ENCODE results near the gene FBXO28.
"Not testable (repeated sequence)": the region's sequence is repeated elsewhere in the genome, so short reads cannot be mapped to it uniquely, and the experiment has no call there.

The FBXO28 gene, protein sequence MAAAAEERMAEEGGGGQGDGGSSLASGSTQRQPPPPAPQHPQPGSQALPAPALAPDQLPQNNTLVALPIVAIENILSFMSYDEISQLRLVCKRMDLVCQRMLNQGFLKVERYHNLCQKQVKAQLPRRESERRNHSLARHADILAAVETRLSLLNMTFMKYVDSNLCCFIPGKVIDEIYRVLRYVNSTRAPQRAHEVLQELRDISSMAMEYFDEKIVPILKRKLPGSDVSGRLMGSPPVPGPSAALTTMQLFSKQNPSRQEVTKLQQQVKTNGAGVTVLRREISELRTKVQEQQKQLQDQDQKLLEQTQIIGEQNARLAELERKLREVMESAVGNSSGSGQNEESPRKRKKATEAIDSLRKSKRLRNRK

DNA sequence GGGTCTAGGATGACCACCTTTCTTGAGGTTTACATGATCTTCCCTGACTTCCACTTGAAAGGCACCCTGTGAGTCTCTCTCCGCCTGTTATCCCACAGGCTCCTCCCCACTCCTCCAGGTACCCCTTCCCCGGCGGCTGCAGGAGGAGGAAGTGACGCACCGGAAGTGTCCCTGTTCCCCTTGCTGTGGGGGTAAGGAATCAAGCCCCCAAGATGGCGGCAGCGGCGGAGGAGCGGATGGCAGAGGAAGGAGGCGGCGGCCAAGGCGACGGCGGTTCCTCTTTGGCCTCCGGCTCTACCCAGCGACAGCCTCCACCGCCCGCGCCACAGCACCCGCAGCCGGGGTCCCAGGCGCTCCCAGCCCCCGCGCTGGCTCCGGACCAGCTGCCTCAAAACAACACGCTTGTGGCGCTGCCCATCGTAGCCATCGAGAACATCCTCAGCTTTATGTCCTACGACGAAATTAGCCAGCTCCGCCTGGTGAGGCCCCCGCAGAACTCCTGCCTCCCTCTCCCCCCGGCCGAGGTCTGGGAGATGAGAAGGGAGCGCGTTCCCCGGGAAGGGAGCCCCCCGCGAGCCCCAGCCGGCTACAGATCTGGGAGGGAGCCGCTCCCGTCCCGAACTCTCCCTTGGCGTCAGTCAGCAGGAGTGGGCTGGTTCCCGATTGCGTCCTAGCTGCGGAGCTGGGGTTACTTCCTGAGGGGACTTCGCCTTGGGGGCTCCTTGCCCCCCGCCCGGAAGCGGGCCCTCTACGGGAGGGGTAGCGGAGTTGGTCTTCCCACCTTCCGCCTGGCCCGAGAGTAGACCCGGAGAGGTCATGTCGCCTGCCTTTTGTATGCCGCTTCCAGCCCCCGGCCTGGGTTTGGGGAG, at the start of gene FBXO28:
FBXO28 (plus strand) TSS at position 194 of the 869 bp plus-strand sequence; CDS start at position 213, 19 bp downstream.
- peak; percentile 89 for DNase-seq

DNA sequence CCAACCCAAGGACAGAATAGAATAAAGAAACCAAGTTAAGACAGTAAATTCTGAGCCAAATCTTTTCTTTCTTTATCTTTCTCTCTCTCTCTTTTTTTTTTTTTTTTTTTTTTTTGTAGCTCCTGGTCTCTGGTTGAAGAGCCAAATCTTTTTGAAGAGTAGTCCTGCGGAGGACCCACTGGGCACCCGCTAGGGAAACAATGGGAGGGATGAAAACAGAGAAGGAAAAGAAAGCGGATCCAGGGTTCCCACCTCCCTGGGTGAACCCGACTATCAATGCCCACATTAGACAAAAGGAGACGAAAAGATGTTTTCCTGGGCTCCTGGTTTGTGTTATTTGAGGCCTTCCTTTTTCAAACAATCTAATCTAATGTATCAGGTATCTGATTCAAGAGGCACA, 49.8 kb upstream of the FBXO28 start:
- DNase-seq = no peak

DNA sequence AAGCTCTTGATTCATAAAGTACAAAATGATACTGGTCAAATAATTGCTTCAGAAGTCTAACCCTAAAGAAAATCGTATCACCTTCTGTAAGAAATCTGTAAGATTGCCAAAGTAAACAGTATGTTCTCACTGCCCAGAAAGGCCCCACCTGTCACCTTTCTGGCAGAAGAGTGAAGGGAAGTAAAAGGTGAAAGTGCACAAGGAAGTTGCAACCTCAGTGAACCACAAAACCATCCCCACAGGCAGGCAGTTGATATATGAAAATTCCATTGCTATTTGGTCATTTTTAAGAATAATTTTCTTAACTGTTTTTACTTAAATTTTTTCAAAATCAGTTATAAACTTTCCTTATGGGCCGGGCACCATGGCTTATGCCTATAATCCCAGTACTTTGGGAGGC, 48.5 kb upstream of the FBXO28 start:
- DNase-seq = no peak

DNA sequence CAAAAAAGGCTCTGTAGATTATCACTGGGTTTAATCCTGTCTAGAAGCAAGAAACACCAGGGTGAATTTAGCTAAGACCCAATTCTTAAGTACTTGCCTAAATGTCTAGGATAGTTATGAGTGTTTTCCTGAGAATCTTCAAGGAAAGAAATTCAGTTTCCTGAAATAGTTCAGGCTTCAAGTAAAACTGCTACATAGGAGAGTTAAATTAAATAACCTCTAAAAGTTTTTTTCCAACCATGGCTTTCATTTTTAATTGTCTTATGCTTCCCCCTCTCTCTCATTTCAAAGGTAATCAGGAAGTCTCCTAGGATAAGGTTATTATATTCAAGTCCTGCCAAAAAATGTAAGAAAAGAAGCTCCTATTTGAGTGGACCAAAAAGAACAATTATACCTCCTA, 46.7 kb upstream of the FBXO28 start:
- DNase-seq = no peak

DNA sequence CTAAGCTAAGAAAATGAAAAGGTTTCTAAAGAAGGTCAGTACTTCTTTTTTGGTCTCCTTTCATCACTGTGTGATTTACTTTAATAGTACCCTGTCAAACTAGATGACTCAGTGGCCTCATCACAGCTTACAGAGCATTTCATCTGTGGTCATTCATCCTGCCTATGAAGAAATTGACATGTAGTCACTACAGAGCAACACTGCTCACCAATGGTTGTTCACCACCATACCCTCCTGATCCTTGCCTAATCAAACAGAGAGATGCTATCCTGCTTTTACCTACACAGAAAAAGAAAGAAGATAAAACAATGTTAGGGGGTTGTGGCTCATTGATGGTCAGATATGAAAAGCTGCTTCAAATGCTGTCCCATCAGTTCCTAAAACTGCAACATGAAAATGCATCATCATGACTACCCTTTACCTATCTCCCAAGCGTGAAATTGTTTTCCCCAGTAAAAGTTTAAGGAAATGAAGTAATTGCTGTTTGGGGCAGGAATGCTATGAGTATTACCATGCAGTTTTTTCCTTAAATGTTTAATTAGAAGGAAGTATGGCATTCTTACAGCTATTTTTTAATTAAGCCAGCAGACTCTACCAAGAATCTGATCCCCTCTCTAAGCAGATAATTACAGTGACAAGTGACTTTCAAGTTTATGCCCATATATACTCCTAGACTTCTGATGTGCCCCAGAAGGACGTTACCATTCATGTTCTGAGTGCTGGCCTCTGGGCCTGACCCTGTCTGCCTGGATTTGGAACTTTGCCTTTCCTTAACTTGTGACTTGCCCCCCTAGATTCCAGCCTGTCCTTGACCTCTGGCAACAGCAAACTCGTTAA, 46.1 kb upstream of the FBXO28 start:
- DNase-seq = no peak

DNA sequence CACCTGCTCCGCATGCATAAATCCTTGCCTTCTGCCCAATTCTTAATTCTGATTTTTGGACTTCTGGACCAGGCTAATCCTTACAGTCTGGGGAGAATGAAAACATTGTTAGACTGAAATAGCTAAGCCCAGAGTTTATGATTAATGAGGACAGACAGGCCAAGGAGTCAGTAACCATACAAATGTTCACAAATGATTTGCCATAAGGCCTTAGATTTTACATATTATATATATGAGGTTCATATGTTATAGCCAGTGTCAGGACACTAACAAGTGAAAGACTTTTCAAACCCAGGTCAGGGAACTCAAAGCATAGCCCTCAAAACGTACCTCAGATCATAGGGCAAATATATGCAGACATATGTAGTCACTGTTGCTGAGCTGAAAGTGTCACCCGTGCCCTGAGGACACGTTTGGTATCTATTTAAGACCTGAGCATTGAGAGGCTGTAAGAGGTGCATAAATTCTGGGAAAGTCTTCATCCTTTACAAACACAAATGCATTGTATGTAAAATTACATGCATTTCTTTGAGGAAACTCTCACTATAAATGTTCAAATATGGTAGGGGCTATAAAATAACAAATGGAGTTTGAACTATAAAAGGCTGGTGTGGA, 45.3 kb upstream of the FBXO28 start:
- DNase-seq = no peak

DNA sequence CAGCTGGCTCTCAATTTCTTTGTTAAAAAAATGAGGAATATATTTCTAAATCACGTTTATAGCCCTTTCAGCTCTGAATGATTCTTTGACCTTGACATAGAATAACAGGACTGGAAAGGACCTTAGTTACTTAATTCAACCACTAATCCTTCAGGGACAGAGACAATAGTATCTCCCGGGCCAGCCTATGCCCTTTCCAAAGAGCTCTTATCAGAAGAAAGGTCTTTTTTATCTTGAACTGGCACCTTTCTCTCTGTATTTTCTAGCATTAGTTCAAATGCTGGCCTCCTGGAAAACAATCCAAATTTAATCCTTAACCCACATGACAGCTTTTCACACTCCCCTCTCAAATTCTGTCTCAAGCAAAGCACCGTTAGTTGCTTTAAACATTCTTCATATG, 44.8 kb upstream of the FBXO28 start:
- no peak for DNase-seq

DNA sequence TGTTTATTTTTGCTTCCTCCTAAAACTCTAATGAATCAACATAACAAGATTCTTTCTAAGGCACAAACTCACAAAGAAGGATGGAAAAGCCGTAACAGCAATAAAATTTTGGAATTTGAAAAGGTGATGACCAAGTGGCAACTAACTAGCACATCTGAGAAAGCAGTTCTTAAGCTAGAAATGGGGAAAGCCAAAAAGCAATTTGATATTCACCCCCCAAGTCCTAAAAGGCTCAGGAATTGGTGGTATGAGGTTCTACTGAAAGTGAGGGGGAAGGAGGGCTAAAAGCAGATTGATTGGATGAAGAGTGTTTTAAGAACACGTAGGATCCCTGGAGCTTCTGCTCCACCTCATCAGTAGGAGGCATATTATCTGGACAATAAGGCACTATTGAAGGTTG, 43.4 kb upstream of the FBXO28 start:
- DNase-seq = no peak

DNA sequence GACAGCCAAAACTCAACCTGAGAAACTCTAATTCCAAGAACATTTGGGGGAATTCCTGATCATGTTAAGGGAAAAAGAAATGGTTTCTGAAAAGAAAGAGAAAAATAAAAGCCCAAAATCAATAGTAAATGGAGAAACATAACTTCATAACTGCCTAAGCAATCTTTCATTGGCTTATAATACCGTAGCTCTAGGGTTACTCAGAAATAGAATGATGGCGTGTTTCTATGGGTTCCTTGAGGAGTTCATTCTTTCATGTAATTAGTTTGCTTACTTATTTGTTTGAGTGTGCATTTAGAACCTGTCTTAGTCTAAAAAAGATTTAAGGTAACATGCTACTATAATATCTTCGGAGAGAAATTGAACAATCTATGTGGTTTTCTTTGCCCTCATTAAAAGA, 37.5 kb upstream of the FBXO28 start:
- DNase-seq = no peak

DNA sequence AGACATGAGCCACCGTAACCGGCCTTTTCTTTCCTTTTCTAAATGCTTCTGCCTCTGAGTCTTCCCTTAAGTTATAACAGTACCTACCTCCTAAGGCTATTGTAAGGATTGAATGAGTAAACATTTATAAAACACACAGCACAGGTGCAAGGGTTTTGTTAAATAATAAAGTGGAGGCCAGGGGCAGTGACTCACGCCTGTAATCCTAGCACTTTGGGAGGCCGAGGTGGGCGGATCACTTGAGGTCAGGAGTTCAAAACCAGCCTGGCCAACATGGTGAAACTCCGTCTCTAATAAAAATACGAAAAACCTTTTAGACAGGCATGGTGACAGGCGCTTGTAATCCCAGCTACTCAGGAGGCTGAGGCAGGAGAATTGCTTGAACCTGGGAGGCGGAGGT, 34.3 kb upstream of the FBXO28 start:
- DNase-seq = not testable (repeated sequence)

DNA sequence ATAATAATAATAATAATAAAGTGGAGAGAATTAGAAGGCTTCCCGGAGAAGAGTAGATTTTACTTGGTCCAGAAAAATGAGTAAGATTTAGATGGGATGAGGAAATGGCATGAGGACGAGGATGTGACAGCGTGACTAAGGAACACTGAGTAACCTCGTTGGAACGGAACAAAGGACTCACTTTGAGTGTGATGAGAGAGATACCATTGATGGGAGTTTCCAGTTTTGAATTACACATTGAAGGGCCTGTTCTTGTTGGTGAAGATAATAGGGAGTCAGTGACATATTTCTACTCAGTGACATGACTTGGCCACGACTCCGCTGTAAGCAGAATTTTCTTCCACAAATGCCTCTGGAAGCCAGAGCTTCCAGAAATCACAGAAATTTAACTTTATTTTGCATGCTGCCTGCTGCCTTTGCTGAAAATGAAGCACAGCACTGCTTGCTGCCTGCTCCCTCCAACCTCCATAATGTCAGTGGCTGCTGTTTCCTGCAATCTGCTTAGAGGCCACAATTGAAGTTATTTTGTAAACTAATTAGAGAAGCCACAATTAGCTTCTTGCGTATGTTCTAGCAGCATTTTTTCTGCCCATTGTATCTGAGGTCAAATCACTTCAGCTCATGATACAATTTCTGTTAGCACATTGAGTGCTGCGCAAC, 33.7 kb upstream of the FBXO28 start:
- DNase-seq = no peak

DNA sequence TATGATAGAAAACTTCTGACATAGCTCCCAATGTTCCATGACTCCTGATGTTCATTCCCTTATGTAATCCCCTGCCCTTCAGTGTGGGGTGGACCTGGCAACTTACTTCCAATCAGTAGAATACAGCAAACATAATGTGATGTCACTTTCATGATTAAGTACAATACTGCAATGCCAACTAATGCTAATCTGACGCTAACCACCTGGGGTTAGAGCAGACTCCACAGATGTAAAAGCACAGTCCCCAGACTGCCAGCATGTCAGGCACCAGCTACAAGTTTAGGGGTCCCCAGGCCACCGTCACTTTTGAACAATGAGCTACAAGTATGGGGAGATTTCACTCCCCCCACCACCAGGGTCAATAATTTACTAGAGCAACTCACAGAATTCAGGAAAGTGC, 32.3 kb upstream of the FBXO28 start:
- DNase-seq = no peak

DNA sequence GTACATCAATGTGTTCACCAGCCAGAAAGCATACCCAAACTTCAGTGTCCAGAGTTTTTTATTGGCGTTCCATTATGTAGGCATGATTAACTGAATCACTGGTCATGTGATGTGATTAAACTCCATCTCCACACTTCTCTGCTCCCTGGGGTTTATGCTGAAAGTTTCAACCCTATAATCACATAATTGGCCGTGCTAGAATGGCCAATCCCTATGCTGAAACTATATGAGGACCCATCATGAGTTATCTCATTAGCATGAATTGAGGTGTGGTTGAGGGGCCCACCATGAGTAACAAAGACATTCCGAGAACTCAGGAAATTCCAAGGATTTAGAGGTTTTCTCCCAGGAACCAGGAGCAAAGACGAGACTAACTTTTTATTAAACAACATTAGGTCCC, 31.8 kb upstream of the FBXO28 start:
- DNase-seq = no peak

DNA sequence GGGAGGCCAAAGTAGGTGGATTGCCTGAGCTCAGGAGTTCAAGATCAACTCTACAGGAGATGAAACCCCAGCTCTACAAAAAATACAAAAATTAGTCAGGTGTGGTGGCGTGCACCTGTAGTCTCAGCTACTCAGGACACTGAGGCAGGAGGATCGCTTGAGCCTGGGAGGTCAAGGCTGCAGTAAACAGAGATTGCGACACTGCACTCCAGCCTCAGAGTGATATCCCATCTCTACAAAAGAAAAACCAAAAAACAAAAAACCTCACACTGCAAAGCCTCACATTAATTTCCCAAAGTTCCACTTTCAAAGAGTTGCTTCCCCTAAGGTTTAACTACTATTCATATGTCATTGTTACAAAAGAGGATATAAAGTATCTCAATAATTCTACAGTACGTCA, 29.0 kb upstream of the FBXO28 start:
- DNase-seq = no peak

DNA sequence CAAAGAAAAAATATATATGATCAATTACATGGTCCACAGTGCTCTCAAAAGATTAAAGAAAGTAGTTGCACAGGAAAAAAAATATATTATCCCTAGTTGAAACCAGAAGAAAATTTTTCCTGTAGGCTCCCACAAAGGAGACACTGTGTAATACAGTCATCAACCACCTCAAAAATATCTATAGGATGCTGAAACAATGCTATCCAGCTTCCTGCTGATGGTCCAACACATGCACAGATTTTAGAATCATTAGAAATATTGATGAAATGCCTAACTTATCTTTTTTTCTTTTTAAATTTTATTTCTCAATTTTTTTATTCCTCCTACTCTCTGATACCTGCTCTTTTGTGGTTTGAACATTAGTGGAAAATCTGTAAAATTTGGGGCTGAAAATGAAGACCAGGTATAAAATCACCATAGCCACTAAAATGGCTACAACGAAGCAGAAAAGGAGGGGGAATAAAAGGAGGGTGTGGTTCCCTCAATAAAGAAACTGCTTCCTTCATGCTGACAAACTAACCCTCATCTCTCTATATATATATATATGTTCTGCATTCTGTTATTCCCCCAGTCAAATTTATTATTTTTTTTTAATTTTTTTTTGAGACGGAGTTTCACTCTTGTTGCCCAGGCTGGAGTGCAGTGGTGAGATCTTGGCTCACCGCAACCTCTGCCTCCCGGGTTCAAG, 28.3 kb upstream of the FBXO28 start:
- DNase-seq = no peak

DNA sequence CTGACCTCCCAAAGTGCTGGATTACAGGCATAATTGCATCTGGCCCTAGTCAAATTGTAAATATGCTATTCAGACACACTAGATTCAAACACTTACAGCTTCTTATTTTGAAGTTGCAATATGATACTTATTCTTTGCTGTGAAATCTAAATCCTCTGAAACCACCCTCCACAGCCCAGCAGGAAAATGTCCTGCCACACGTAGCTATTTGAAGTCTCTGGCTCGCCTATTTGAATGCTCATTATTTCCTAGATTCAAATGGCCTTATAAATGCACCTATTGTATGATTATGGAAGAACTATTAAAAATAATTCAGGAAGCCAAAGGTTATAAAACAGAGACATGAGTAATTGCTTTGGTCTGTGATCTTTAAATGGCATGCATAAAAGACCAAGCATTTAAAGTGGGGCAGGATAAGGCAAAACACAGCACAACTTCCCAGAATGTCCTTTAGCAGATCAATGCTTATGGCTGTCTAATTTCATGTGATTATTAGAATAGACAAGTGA, 26.6 kb upstream of the FBXO28 start:
- DNase-seq = no peak

DNA sequence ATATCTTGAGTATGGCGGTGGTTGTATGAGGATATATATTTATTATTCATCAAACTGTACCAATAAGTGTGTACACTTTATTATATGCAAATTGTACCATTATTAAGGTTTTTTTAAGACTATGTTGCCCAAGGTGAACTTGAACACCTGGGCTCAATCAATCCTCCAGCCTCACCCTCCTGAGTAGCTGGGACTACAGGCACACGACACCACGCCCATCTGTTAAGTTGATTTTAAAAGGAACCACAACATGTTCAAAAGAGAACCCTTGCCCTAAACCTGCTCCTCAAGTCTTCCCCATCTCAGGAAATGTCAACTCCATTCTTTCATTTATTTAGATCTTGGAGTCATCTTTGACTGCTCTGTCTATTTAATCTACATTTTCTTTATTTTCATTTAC, 24.3 kb upstream of the FBXO28 start:
- no peak for DNase-seq

DNA sequence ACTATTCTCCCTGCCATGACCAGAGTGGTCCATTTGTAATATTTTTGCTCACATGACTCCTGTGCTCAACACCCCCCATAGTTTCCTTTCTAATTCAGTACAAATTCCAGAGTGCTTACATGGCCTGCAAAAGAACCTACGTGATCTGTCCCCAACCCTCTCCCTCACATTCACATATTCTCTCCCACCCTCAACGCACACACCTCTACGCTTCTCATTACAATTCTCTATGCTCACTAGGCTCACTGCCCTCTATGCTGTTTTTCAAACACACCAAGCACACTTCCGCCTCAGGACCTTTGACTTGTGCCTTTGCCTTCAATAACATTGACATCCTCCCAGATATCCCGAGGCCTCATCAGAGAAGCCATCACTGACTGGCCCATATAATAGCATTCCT, 23.8 kb upstream of the FBXO28 start:
- DNase-seq = no peak

DNA sequence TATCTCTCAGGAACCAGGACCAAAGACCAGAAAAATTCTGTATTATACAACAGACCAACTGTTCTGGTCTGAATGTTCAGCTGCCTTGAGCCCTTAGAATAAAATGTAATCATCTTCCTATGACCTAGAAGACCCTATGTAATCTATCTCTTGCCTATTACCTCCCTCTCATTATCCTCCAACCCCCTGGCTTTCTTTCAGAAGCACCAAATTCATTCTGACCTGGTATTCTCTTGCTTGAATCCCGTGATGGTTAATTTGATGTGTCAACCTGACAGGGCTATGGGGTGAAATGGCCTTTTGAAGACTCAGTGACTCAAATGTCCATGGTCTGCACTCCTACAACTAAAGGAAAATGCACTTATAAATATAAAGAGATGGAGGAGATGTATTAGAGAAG, 21.8 kb upstream of the FBXO28 start:
- DNase-seq = no peak

DNA sequence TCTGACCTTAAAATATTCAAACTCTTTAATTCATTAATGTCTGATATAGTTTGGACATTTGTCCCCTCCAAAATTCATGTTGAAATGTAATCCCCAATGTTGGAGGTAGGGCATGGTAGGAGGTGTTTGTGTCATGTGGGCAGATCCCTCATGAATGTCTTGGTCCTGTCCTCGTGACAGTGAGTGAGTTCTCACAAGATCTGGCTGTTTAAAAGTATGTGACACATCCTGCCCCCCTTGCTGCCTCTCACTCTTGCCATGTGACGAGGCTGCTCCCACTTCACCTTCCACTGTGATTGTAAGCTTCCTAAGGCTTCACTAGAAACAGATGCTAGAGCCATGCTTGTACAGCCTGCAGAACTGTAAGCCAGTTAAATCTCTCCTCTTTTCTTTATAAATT, 21.3 kb upstream of the FBXO28 start:
- DNase-seq = no peak

DNA sequence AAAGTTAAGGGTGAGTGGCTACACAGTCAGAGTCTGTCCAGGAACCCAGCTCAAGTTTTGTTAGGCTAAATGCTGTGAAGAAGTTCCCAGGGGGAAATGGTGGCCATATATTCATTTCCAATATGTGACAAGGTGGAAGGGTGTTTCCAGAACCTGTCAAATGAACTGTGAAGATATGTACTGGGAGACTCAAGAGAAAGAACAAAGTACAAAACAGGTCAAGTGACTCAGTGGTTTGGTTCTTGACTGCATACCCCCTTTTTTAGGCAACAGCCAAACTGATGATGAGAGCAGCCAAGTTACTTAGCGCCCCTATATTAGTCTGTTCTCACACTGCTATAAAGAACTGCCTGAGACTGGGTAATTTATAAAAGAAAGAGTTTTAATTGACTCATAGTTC, 18.6 kb upstream of the FBXO28 start:
- DNase-seq = no peak

DNA sequence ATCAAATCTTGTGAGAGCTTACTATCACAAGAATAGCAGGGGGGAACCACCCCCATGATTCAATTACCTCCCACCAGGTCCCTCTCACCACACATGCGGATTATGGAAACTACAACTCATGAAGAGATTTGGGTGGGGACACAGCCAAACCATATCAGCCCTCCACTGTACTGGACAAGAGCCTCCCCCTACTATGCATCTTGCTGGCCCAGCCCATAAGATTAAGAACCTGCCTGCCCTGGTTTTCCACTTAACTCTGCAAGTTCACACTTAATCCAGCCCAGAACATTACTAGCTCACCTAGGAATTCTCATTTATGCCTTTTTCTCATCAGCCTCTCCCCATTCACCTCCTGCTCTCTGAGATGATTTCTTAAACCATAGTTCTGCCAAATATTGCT, 18.0 kb upstream of the FBXO28 start:
- DNase-seq = no peak
